ENCODE measurements around the gene GINS2. TPM values are rescaled to one million over a fixed set of nuclear protein-coding genes. Genes with fewer than 3 reads are reported as not detected.

The GINS2 gene
- total RNA-seq, 1 donor from 2014 or later, result 1.2 TPM

- DNase-seq (ENCODE audit: low spot score), result no peak
Observed at GRCh38 chr16:85640585-85640984, 48.2 kb downstream of the GINS2 start.

GRCh38 chr16:85640254-85640558, 48.5 kb downstream of the GINS2 start:
- DNase-seq (ENCODE audit: low spot score), result no peak

- DNase-seq (ENCODE audit: low spot score), result no peak
Observed at GRCh38 chr16:85639529-85640253, 49.1 kb downstream of the GINS2 start.

GRCh38 chr16:85638695-85639409, 49.9 kb downstream of the GINS2 start:
- no peak for DNase-seq (ENCODE audit: low spot score)

GRCh38 chr16:85637808-85638647, 50.7 kb downstream of the GINS2 start:
- DNase-seq (ENCODE audit: low spot score), result no peak

- no peak for DNase-seq (ENCODE audit: low spot score)
Observed at GRCh38 chr16:85637061-85637807, 51.5 kb downstream of the GINS2 start.

GRCh38 chr16:85636234-85636812, 52.4 kb downstream of the GINS2 start:
- DNase-seq (ENCODE audit: low spot score), result no peak

- no peak for DNase-seq (ENCODE audit: low spot score)
Observed at GRCh38 chr16:85635545-85636140, 53.1 kb downstream of the GINS2 start.

- no peak for DNase-seq (ENCODE audit: low spot score)
Observed at GRCh38 chr16:85634747-85635544, 53.8 kb downstream of the GINS2 start.

- DNase-seq (ENCODE audit: low spot score), result no peak
Observed at GRCh38 chr16:85633888-85634287, 54.9 kb downstream of the GINS2 start.

GRCh38 chr16:85633438-85633743, 55.4 kb downstream of the GINS2 start:
- DNase-seq (ENCODE audit: low spot score), result no peak

GRCh38 chr16:85632709-85633437, 55.9 kb downstream of the GINS2 start:
- DNase-seq (ENCODE audit: low spot score), result no peak

GRCh38 chr16:85631802-85632393, 56.9 kb downstream of the GINS2 start:
- no peak for DNase-seq (ENCODE audit: low spot score)

GRCh38 chr16:85631230-85631629, 57.5 kb downstream of the GINS2 start:
- DNase-seq (ENCODE audit: low spot score), result no peak

GRCh38 chr16:85629853-85630252, 58.9 kb downstream of the GINS2 start:
- DNase-seq (ENCODE audit: low spot score), result no peak

- no peak for DNase-seq (ENCODE audit: low spot score)
Observed at GRCh38 chr16:85629326-85629725, 59.4 kb downstream of the GINS2 start.

GRCh38 chr16:85628645-85629044, 60.1 kb downstream of the GINS2 start:
- no peak for DNase-seq (ENCODE audit: low spot score)

- DNase-seq (ENCODE audit: low spot score), result no peak
Observed at GRCh38 chr16:85628265-85628556, 60.5 kb downstream of the GINS2 start.

GRCh38 chr16:85627526-85628264, 61.1 kb downstream of the GINS2 start:
- no peak for DNase-seq (ENCODE audit: low spot score)

Measured in umbilical cord (tissue), 2 donors.